KOPT-K1 (cell line): Measurements from ENCODE around the gene PAX4.
"Not testable (repeated sequence)": the region's sequence is repeated elsewhere in the genome, so short reads cannot be mapped to it uniquely, and the experiment has no call there.

Source experiments
- H3K27ac ChIP-seq: fragments of 200-600 bp; sonication (generic); 2 replicates; pipeline ENCODE4 v1.5.1; 2016; ENCODE audit warnings: antibody characterized with exemption, mild to moderate bottlenecking, low read depth, low read length; ENCODE audit not compliant: poor library complexity, severe bottlenecking
- H3K36me3 ChIP-seq: fragments of 200-600 bp; sonication (generic); 2 replicates; pipeline ENCODE4 v1.5.1; 2017; ENCODE audit warnings: antibody characterized with exemption, mild to moderate bottlenecking, low read length, moderate library complexity; ENCODE audit not compliant: insufficient read depth
- H3K9me3 ChIP-seq: fragments of 200-600 bp; sonication (generic); 2 replicates; pipeline ENCODE4 v1.5.1; 2017; ENCODE audit warnings: antibody characterized with exemption, low read length, mild to moderate bottlenecking; ENCODE audit not compliant: insufficient read depth, poor library complexity, severe bottlenecking

PAX4 gene

GRCh38 chr7:127582361-127582760, 35.6 kb downstream of the PAX4 start:
- Histone ChIP-seq H3K27ac (no peak overlapping the region), H3K9me3 (no peaks in the 10 kb centered on the region), H3K36me3 (peaks cover 58% of the 10 kb centered on the region)

GRCh38 chr7:127581716-127582115, 36.2 kb downstream of the PAX4 start:
- Histone ChIP-seq H3K27ac (no peak overlapping the region), H3K9me3 (no peaks in the 10 kb centered on the region), H3K36me3 (peaks cover 58% of the 10 kb centered on the region)

GRCh38 chr7:127580612-127581011, 37.3 kb downstream of the PAX4 start:
- H3K27ac ChIP-seq = no peak overlapping the region
- H3K36me3 ChIP-seq = peaks cover 58% of the 10 kb centered on the region
- H3K9me3 ChIP-seq = no peaks in the 10 kb centered on the region

- Histone ChIP-seq H3K9me3 (no peaks in the 10 kb centered on the region), H3K27ac (no peak overlapping the region), H3K36me3 (peaks cover 56% of the 10 kb centered on the region)
Observed at GRCh38 chr7:127578711-127579275, 39.1 kb downstream of the PAX4 start.

GRCh38 chr7:127578036-127578684, 39.8 kb downstream of the PAX4 start:
- Histone ChIP-seq H3K27ac (no peak overlapping the region), H3K9me3 (no peaks in the 10 kb centered on the region), H3K36me3 (peaks cover 49% of the 10 kb centered on the region)

GRCh38 chr7:127571741-127572505, 46.0 kb downstream of the PAX4 start:
- H3K9me3 ChIP-seq = no peaks in the 10 kb centered on the region
- H3K36me3 ChIP-seq = no peaks in the 10 kb centered on the region
- H3K27ac ChIP-seq = no peak overlapping the region

- H3K9me3 ChIP-seq, H3K27ac ChIP-seq, H3K36me3 ChIP-seq: not testable (repeated sequence)
Observed at GRCh38 chr7:127568034-127568433, 49.9 kb downstream of the PAX4 start.

GRCh38 chr7:127566242-127566641, 51.7 kb downstream of the PAX4 start:
- Histone ChIP-seq H3K27ac (no peak overlapping the region), H3K9me3 (no peaks in the 10 kb centered on the region), H3K36me3 (no peaks in the 10 kb centered on the region)
